Fibroblast of the aortic adventitia (primary cell): Measurements from ENCODE around the gene SLC9A6. TPM values are rescaled to one million over a fixed set of nuclear protein-coding genes. Genes with fewer than 3 reads are reported as not detected.

Experiments
- DNase-seq: peaks from one replicate; pipeline ENCODE4 v3.0.0-alpha.2; 2010; ENCODE audit warnings: low read depth
- H3K4me3 ChIP-seq: 2 replicates; pipeline ENCODE4 v1.5.1; 2011; ENCODE audit warnings: low read depth, mild to moderate bottlenecking, control low read depth, low read length, moderate library complexity
- CTCF ChIP-seq: IDR thresholded peaks from 2 replicates; pipeline ENCODE4 v1.5.1; 2011; ENCODE audit warnings: mild to moderate bottlenecking, low read length, control low read depth, inconsistent platforms; ENCODE audit not compliant: insufficient read depth
- total RNA-seq: library from RNA; depleted of rRNA; stranded (reverse); fragments of >200 nt; gene quantifications from 2 replicates; pipeline ENCODE4 v1.2.3, GENCODE V29; 2012; ENCODE audit warnings: low replicate concordance

SLC9A6 gene
- total RNA-seq, 1 donor, result 26.3 TPM

GRCh38 chrX:135985973-135986310 is 707 bp downstream of the SLC9A6 start:
- no peak for DNase-seq
- no peak for TF ChIP-seq CTCF
- H3K4me3 ChIP-seq, result peak overlapping the region; percentile 70

GRCh38 chrX:135988245-135988644 is 3.0 kb downstream of the SLC9A6 start:
- no peak for TF ChIP-seq CTCF
- DNase-seq, result no peak
- H3K4me3 ChIP-seq, result no peak overlapping the region

GRCh38 chrX:136015016-136015415 is 29.8 kb downstream of the SLC9A6 start:
- no peak overlapping the region for H3K4me3 ChIP-seq
- DNase-seq, result no peak
- no peak for TF ChIP-seq CTCF

GRCh38 chrX:136016881-136017280 is 31.6 kb downstream of the SLC9A6 start:
- H3K4me3 ChIP-seq, result no peak overlapping the region
- DNase-seq, result no peak
- TF ChIP-seq CTCF, result no peak

GRCh38 chrX:136019226-136019625 is 34.0 kb downstream of the SLC9A6 start:
- TF ChIP-seq CTCF, result no peak
- DNase-seq, result no peak
- no peak overlapping the region for H3K4me3 ChIP-seq

- H3K4me3 ChIP-seq, result no peak overlapping the region
- TF ChIP-seq CTCF, result no peak
- DNase-seq, result no peak
Measured at GRCh38 chrX:136021160-136021559, 35.9 kb downstream of the SLC9A6 start.

- no peak for TF ChIP-seq CTCF
- no peak for DNase-seq
- no peak overlapping the region for H3K4me3 ChIP-seq
Measured at GRCh38 chrX:136021903-136022302, 36.7 kb downstream of the SLC9A6 start.
